ENCODE data around the gene TNFRSF18.

TNFRSF18 gene

DNA sequence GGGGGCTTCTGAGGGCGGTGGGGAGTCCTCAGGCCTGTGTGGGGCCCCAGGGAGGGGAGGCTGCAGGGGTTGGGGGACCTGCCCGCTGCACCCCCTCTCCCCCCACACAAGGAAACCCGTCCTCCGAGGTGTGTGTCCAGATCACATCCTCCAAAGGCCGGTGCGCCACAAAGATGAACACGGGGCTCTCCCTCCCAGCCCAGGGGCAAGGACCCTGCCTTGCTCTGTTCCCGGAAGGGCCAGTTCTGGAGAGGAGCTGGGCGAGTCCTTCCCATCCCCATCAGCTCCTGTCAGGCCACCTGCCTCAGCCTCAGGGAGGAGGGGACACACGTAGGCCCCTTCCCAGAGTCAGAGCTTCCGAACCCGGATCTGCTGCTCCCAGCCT lies 35.2 kb downstream of the TNFRSF18 start:
- no peaks in the 10 kb centered on the region for H3K9me2 ChIP-seq (replicated peaks; ENCODE audit: low read depth, low read length)
- peaks cover under 1% of the 10 kb centered on the region for H3K4me1 ChIP-seq (ENCODE audit: insufficient read depth, low read length, poor library complexity, severe bottlenecking)
- H2AFZ ChIP-seq (ENCODE audit: low read length): no peak overlapping the region
- H3K4me3 ChIP-seq (ENCODE audit: low read length, poor library complexity, severe bottlenecking): no peak overlapping the region
- no peaks in the 10 kb centered on the region for H3K36me3 ChIP-seq (ENCODE audit: insufficient read depth, low read length)
- H3K79me2 ChIP-seq (ENCODE audit: insufficient read depth, low read length): no peaks in the 10 kb centered on the region
- no peak overlapping the region for H3K4me2 ChIP-seq (ENCODE audit: low read depth, low read length, poor library complexity, severe bottlenecking)
- no peak overlapping the region for H3K9ac ChIP-seq (ENCODE audit: low read depth, low read length, poor library complexity, severe bottlenecking)
- no peaks in the 10 kb centered on the region for H3K27me3 ChIP-seq (ENCODE audit: insufficient read depth, low read length, poor library complexity, severe bottlenecking)
- no peaks in the 10 kb centered on the region for H4K20me1 ChIP-seq (ENCODE audit: insufficient read depth, low read length, poor library complexity, severe bottlenecking)
- H3K9me3 ChIP-seq (ENCODE audit: insufficient read depth, low read depth, low read length): no peaks in the 10 kb centered on the region
- TF ChIP-seq, protein P1, sequence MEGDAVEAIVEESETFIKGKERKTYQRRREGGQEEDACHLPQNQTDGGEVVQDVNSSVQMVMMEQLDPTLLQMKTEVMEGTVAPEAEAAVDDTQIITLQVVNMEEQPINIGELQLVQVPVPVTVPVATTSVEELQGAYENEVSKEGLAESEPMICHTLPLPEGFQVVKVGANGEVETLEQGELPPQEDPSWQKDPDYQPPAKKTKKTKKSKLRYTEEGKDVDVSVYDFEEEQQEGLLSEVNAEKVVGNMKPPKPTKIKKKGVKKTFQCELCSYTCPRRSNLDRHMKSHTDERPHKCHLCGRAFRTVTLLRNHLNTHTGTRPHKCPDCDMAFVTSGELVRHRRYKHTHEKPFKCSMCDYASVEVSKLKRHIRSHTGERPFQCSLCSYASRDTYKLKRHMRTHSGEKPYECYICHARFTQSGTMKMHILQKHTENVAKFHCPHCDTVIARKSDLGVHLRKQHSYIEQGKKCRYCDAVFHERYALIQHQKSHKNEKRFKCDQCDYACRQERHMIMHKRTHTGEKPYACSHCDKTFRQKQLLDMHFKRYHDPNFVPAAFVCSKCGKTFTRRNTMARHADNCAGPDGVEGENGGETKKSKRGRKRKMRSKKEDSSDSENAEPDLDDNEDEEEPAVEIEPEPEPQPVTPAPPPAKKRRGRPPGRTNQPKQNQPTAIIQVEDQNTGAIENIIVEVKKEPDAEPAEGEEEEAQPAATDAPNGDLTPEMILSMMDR (conservative IDR thresholded peaks at IDR 0.05; ENCODE audit: low read length): no peak
- TF ChIP-seq EZH2phosphoT487 (IDR thresholded peaks at IDR 0.05; ENCODE audit: borderline replicate concordance): no peak
- no peaks in the 10 kb centered on the region for H3F3A ChIP-seq (ENCODE audit: low read depth)

DNA sequence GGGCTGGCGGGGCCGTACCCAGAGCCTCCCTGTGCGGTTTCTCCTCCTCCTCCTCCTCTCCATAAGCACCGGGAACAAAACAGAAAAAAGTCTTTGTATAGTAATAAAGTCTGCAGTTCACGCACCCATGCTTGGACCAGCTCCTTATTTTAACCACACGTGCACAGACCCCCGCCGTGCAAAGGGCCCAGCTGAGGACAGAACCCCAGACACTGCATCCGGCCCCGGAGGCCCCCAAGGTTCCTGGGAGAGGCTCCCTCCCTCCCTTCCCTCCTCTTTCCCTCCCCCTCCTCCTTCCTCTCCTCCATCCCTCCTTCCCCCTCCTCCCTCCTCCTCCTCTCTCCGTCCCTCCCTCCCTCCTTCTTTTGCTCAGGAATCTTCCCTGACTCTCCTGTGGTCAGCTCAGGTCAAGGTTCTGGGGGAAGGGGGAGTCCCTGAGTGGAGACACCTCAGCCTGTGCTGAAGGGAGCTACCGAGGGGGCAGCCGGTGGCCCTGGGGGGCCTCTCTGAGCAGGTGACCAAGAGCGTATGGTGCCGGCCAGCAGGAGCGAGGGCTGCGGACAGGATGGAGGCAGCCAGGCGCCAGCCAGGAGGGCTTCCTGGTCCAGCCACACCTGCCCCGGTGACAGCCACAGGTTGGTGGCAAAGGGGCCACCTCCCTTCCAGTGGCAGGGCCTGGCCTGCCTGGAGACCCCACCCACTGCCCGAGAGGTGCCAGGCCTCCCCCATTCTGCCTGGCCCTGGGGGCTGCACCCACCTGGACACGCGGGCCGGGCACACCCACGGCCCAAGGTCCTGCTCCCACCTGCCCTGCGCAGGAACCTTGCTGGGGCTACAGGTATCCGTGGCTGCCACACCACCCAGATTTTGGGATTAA lies 35.9 kb downstream of the TNFRSF18 start:
- Histone ChIP-seq H3K9me2 (replicated peaks; ENCODE audit: low read depth, low read length) (no peaks in the 10 kb centered on the region), H4K20me1 (ENCODE audit: insufficient read depth, low read length, poor library complexity, severe bottlenecking) (no peaks in the 10 kb centered on the region), H3K4me1 (ENCODE audit: insufficient read depth, low read length, poor library complexity, severe bottlenecking) (peaks cover 4% of the 10 kb centered on the region), H3K27me3 (ENCODE audit: insufficient read depth, low read length, poor library complexity, severe bottlenecking) (no peaks in the 10 kb centered on the region), H3F3A (ENCODE audit: low read depth) (no peaks in the 10 kb centered on the region), H3K9ac (ENCODE audit: low read depth, low read length, poor library complexity, severe bottlenecking) (no peak overlapping the region), H2AFZ (ENCODE audit: low read length) (no peak overlapping the region), H3K79me2 (ENCODE audit: insufficient read depth, low read length) (no peaks in the 10 kb centered on the region), H3K4me3 (ENCODE audit: low read length, poor library complexity, severe bottlenecking) (no peak overlapping the region), H3K36me3 (ENCODE audit: insufficient read depth, low read length) (no peaks in the 10 kb centered on the region), H3K4me2 (ENCODE audit: low read depth, low read length, poor library complexity, severe bottlenecking) (no peak overlapping the region), H3K9me3 (ENCODE audit: insufficient read depth, low read depth, low read length) (no peaks in the 10 kb centered on the region)
- TF ChIP-seq, protein P1 (conservative IDR thresholded peaks at IDR 0.05; ENCODE audit: low read length): no peak
- TF ChIP-seq EZH2phosphoT487 (IDR thresholded peaks at IDR 0.05; ENCODE audit: borderline replicate concordance): no peak

DNA sequence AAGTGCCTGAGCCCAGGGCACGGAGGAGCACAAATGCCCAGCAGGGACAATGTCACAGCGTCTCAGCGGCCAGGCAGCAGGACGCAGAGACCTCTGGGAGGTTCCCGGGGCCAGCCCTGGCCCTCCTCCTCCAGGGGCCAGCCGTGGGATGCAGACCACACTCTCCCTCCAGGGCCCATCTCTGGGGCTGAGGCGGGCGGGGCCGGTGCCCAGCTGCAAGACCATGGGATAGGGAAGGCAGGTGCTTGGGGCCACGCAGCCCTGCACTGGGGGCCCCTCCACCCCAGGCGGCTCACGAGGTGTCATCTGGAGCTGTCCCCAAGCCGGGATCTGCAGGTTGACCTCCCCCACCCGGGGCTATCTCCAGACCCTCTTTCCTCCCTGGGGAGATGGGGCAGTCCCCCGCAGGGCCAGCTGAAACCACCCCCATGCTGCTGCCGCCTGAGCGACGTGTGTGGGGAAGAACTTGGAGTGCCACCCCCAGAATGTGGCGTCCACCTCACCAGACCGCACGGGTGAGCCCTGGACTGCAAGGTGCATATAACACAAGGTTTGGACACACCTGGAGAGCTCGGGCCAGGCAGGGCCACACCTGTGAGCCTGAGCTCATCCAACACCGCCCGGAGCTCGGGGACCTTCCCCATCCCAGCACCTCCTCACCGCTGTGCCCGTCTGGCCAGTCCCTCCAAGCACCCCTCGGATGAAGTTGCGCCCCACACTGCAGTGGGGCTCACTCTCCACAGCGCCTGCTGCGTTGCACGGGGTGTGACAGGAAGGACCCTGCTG lies 36.8 kb downstream of the TNFRSF18 start:
- H3K4me1 ChIP-seq (ENCODE audit: insufficient read depth, low read length, poor library complexity, severe bottlenecking): peaks cover 4% of the 10 kb centered on the region

More for the DNA sequence above, 36.8 kb downstream of the TNFRSF18 start:
- H3K36me3 ChIP-seq (ENCODE audit: insufficient read depth, low read length): no peaks in the 10 kb centered on the region
- no peak overlapping the region for H2AFZ ChIP-seq (ENCODE audit: low read length)
- no peak overlapping the region for H3K4me2 ChIP-seq (ENCODE audit: low read depth, low read length, poor library complexity, severe bottlenecking)
- H3K9ac ChIP-seq (ENCODE audit: low read depth, low read length, poor library complexity, severe bottlenecking): no peak overlapping the region
- no peaks in the 10 kb centered on the region for H4K20me1 ChIP-seq (ENCODE audit: insufficient read depth, low read length, poor library complexity, severe bottlenecking)
- H3K4me3 ChIP-seq (ENCODE audit: low read length, poor library complexity, severe bottlenecking): no peak overlapping the region
- TF ChIP-seq, protein P1 (conservative IDR thresholded peaks at IDR 0.05; ENCODE audit: low read length): no peak
- TF ChIP-seq EZH2phosphoT487 (IDR thresholded peaks at IDR 0.05; ENCODE audit: borderline replicate concordance): no peak
- no peaks in the 10 kb centered on the region for H3K9me2 ChIP-seq (replicated peaks; ENCODE audit: low read depth, low read length)
- no peaks in the 10 kb centered on the region for H3K9me3 ChIP-seq (ENCODE audit: insufficient read depth, low read depth, low read length)
- H3K79me2 ChIP-seq (ENCODE audit: insufficient read depth, low read length): no peaks in the 10 kb centered on the region
- no peaks in the 10 kb centered on the region for H3K27me3 ChIP-seq (ENCODE audit: insufficient read depth, low read length, poor library complexity, severe bottlenecking)
- no peaks in the 10 kb centered on the region for H3F3A ChIP-seq (ENCODE audit: low read depth)
